M059J (cell line): ENCODE data around the gene SRSF4. TPM values are rescaled to one million over a fixed set of nuclear protein-coding genes. Genes with fewer than 3 reads are reported as not detected.
"Not testable (repeated sequence)": the region's sequence is repeated elsewhere in the genome, so short reads cannot be mapped to it uniquely, and the experiment has no call there.

Experiments
- DNase-seq: peaks from one replicate; pipeline ENCODE4 v3.0.0-alpha.2; 2012; ENCODE audit warnings: low read depth
- total RNA-seq: library from RNA; depleted of rRNA; stranded (reverse); fragments of >200 nt; shearing (Covaris generic); gene quantifications from 2 replicates; pipeline ENCODE4 v1.2.3, GENCODE V29; 2014; rRNA removed

Gene SRSF4
- total RNA-seq, result 48.7 and 64.1 TPM in 2 replicates

DNA sequence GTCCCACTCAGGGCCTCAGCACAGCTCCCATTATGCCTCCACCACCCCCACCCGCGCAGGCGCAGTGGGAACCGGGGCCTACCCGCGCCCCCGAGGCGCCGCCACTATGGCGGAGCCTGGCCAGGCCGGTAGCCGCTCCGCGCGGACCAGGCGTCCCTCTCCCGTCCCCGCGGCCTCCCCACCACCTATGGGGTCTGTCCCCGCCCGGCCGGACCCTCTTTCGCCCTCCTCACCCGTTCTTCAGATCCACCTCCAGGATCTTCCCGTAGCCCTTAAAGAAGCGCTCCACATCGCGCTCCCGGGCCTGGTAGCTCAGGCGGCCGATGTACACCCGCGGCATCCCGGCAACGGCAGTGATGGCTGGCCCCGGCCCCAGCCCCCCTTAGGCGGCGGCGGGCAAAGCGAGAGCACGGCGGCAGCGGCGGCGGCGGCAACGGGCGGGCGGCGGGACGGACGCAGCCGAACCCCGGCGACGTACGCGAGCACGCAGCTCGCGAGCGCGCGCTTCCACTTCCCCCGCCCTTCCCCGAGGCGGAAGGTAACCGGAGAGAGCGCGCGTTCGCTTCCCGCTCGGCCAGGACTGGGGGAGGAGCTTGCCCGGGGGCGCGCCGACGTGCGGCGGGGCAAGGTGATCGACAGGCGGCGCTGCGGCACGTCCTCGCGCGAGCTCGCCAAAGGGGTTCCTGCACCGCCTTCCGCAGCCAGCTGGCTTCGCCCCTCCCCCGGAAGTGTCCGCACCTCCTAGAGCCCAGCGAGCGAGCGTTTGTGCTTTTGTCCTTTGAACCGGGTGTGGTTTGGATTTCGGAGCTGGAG lies at the start of gene SRSF4:
Gene SRSF4 (minus strand): TSS at position 488 of the 813 bp plus-strand sequence. CDS start 148 bp downstream, at position 340.
- peak; percentile 98 for DNase-seq

GRCh38 chr1:29230553-29231378 lies 49.1 kb upstream of the SRSF4 start, which contains the start of gene MECR:
Gene MECR, minus strand, starts transcription at chr1:29230934. Its CDS starts 28 bp downstream, at chr1:29230906.
- DNase-seq, result peak; percentile 89

DNA sequence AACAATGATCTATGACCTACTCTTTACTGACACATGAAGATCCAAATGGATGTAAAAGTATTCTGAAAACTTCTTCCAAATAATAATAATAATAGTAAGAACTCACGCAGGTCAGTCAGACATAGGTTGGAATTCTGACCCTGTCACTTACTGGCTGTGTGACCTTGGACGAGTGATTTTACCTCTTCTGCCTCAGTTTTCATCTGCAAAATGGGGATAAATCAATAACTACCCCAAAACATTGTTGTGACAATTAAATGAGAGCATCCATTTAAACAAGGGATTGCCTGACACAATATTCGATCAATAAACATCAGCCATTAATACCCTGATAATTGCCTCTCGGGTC lies 48.5 kb upstream of the SRSF4 start:
- no peak for DNase-seq

GRCh38 chr1:29227511-29227910 lies 45.8 kb upstream of the SRSF4 start:
- DNase-seq, result no peak

DNA sequence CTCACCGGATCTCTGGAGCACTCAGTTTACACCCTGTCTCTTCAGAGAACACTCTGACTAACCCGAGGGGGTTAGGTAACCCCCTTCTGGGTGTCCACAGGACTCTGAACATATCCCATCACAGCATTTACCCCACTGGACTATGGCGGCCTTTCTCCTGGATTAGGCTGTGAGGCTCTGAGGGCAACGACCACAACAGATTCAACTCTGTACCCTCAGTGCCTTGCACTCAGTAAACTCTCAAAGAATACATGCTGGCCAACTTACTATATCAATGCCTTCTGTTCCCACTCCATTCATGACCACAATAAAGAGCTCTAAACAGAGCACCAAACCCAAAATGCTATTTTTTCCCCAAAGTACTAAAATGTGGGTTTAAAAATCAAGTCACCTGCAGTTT lies 43.7 kb upstream of the SRSF4 start:
- DNase-seq, result no peak

DNA sequence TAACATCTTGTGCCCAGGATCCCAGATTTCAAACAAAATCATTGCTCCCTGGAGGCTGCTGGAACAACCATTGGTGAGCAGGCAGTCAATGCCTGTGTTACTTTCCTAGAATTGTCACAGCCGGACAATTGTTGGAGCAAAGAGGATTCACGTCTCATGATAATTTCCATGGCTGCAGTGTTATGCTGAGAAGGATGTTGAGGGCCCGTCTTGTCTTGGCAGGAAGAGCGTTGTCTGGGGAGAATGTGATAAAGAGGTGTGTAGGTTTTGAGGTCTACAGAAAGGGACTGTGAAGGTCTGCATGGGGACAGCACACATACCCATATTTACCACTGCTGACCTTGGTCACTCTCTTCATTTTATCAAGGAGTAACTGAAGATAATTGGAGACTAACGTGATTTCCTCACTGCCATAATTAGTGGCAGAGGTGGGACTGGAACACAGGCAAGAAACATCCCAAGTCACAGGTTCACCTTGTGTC lies 42.7 kb upstream of the SRSF4 start:
- no peak for DNase-seq

DNA sequence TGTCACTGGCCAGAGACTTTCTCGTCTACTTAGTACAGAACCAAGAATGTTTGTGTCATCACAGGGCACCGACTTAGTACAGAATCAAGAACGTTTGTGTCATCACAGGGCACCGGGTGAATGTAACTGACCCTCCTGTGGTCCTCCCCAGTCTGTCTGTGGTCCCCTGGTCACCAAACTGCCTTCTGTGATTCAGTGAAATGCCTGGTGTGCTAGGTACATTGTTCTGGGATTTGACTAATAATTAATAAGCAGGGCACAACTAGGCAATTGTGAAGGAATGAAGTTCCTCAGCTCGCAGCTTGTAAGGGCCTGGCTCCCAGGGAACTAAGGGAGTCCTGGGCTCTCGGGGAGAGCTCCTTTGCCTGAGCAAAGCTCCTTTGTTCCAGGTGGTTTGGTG lies 41.8 kb upstream of the SRSF4 start:
- no peak for DNase-seq

DNA sequence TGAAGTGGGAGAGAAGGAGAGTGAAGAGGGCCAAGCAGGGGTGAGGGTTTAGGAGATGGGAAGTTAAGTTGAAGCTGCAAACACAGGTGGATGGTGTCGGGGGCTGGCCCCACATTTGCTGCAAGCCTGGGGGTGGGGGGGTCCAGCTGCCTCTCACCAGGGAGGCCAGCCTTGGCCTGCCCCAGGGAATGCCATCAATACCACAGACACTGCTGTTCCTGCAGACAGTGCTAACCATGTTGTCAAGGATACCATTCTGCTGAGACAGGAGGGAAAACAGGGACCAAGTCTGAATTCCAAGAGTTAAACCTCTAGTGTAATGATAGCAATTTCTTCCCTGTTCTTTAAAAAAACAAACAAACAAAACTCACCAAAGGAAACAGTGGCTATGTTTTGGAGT lies 41.0 kb upstream of the SRSF4 start:
- no peak for DNase-seq

- not testable (repeated sequence) for DNase-seq
These were observed 40.6 kb upstream of the SRSF4 start for GRCh38 chr1:29222260-29222659.

GRCh38 chr1:29221296-29221695 lies 39.6 kb upstream of the SRSF4 start:
- no peak for DNase-seq

DNA sequence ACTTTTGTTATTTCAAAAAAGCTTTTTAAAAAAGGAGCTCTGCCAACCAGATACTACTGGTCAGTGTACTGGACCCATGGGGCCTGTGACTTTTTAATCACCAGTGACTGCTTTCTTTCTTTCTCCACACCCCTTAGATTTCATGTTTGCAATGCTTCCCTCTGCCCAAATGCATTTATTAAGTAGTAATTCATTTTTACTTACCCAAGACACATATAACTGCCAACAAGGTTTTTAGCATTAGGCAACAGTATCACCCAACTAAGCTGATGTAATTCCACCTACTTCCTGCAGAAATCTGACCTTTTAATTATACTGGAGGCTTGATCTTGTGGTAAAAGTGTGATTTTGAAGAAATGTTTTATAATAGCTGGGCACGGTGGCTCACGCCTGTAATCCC lies 36.5 kb upstream of the SRSF4 start:
- DNase-seq, result no peak

GRCh38 chr1:29217633-29218032 lies 35.9 kb upstream of the SRSF4 start:
- DNase-seq, result no peak

DNA sequence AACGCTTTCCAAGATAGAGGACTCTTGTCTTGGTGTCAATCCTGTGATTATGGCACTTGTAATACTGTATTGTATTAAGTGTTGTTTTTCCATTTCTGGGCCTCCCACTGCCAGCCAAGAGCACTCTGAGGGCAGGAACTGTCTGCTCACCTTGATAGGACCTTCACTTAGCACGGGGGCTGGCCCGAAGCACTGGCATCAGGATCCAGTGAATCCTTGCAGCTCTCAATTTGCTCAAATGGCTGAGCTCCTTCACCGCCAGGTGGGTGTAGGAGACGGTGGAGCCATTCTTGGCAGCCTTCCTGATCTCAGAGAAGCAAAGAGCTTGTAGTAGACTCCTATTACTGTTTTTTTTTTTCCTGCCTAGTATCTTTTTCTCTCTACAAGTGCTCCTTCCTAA lies 31.4 kb upstream of the SRSF4 start:
- no peak for DNase-seq

DNA sequence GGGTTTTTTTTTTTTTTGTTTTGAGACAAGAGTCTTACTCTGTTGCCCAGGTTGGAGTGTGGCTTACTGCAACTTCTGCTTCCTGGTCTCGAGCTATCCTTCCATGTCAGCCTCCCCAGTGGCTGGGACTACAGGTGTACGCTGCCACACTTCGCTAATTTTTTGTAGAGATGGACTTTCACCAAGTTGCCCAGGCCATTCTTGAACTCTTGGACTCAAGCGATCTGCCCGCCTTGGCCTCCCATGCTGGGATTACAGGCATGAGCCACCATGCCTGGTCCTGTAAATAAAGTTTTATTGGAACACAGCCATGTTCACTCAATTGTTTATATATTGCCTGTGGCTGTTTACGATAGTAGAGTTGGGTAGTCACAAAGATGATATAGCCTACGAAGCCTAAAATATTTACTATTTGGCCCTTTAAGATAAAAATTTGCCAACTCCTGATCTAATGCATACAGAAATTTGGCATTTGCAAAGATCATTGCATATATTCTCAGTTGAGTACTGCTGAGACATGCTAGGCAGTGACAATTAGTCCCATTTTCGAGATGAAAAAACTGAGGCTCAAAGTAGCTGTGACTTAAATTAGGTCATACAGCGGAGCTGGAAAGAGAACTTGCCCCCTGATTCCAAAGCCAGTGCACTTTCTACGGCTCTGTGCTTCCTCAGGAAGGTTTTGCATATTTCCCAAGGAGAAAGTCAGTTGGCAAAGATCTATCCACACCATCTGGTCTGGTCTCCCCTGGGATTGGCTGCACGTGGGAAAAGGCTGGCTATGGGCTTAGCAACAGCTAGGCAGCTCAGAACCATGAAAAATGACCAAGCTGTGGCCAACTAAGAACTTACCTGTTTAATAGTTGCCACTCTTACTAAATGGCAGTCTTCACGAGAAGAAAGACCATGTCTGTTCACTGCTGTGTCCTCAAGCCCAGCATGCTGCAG lies 29.7 kb upstream of the SRSF4 start:
- DNase-seq, result no peak

DNA sequence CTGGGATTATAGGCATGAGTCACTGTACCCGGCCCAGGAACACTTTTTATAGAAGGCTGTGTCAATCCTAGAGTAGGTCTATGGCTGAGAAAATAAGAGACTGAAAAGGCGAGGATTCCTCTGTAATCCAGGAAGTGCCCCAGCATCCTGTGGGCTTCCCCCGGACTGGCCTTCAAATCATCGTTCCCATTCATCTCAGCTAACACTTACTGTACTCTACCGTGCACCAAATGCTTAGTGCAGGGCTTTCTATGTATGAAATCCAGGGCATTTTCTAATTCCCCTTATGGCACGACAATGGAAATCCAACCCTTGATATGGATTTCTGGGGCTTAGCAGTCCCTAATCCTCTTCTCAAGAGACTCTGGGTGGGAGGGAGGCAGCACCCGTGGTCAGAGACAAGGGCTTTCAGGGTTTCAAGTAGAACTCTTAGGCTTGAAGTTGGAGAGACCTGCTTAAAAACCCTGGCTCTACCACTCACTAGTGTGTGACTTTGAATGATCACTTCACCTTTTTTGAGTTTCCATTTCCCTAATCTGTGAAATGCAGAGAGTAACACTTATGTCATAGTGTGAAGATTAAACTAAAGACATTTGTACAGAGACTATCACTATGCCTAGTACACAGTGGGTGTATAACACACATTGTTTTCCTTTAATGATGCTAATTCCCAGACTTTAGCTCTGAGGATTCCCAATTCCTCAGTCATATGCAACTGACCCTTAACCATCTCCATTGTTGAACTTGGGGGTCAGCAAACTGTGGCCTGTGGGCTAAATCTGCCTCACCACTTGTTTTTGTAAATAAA lies 28.8 kb upstream of the SRSF4 start:
- DNase-seq, result peak; percentile 19

DNA sequence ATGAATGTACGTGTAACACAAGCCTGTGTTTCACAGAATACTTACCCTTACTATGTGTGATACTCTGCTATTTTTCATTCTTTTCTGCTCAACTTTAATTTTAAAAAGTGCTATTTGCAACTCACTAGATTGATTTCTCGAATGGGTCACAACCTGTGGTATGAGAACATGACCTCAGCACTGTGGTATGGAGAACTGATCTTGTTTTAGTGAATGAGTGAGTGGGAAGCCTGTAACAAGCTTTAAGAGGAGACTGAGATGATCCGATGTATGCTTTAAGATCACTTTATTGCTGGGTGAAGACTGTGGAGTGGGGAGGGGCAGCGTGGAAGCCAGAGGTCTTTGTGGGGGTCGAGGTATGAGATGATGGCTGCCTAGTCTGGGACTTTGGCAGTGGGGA lies 27.5 kb upstream of the SRSF4 start:
- peak; percentile 40 for DNase-seq

DNA sequence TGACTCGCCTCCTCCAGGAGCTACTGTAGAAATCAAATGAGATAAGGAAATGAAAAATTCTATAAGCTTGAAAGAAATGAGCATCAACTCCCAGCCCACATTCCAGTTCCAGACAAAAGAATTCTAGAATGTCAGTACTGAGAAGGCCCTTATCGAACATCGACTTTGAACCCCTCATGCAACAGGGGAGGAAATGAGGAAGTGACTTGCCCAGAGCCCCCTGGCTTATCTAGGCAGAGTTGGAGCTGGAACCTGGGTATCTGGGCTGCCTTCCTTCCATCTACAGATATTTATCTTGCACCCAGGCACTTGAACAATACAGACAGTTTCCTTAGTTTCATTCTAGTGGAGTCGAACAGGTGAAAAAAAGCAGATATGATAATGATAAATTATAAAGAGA lies 26.7 kb upstream of the SRSF4 start:
- DNase-seq, result no peak

- DNase-seq, result peak; percentile 98
These were observed 21.1 kb upstream of the SRSF4 start for GRCh38 chr1:29202584-29203340.

- no peak for DNase-seq
These were observed 20.4 kb upstream of the SRSF4 start for GRCh38 chr1:29202053-29202452.

- no peak for DNase-seq
These were observed 19.9 kb upstream of the SRSF4 start for GRCh38 chr1:29201595-29202051.
